Suppressor macrophage treated with lipopolysaccharide for 1 hour (primary cell): Measurements from ENCODE around the gene KRTAP10-8.
"Not testable (repeated sequence)": the region's sequence is repeated elsewhere in the genome, so short reads cannot be mapped to it uniquely, and the experiment has no call there.

Experiments
- DNase-seq, 3 donors: peaks; one replicate each; pipeline ENCODE4 v3.0.0-alpha.2; 2020 to 2022

The KRTAP10-8 gene

GRCh38 chr21:44623575-44623974 lies 11.7 kb downstream of the KRTAP10-8 start:
- no peak for DNase-seq

GRCh38 chr21:44625756-44626155 lies 13.9 kb downstream of the KRTAP10-8 start:
- DNase-seq = no peak

GRCh38 chr21:44626262-44626661 lies 14.4 kb downstream of the KRTAP10-8 start:
- DNase-seq = no peak

GRCh38 chr21:44626673-44627143 lies 14.8 kb downstream of the KRTAP10-8 start, which contains the start of gene KRTAP10-9:
TSS of gene KRTAP10-9 (plus strand) at chr21:44627093. CDS start at chr21:44627172, 79 bp downstream.
- DNase-seq = no peak

- not testable (repeated sequence) for DNase-seq
Measured at GRCh38 chr21:44627181-44627822, 15.4 kb downstream of the KRTAP10-8 start.

GRCh38 chr21:44627831-44628233 lies 16.0 kb downstream of the KRTAP10-8 start:
- not testable (repeated sequence) for DNase-seq

GRCh38 chr21:44628707-44629391 lies 17.0 kb downstream of the KRTAP10-8 start:
- DNase-seq = no peak

GRCh38 chr21:44630440-44630839 lies 18.6 kb downstream of the KRTAP10-8 start:
- no peak for DNase-seq

- DNase-seq = no peak
Measured at GRCh38 chr21:44632067-44632466, 20.2 kb downstream of the KRTAP10-8 start.

- DNase-seq = no peak
Measured at GRCh38 chr21:44636209-44637017, 24.5 kb downstream of the KRTAP10-8 start.

GRCh38 chr21:44637018-44637850 lies 25.4 kb downstream of the KRTAP10-8 start, which contains the start of gene KRTAP10-10:
TSS of gene KRTAP10-10 (plus strand) at chr21:44637356. CDS start at chr21:44637418, 62 bp downstream.
- DNase-seq = no peak

- not testable (repeated sequence) for DNase-seq
Measured at GRCh38 chr21:44637851-44638348, 26.0 kb downstream of the KRTAP10-8 start.

GRCh38 chr21:44638506-44639330 lies 26.8 kb downstream of the KRTAP10-8 start:
- DNase-seq = not testable (repeated sequence)

GRCh38 chr21:44639331-44639655 lies 27.4 kb downstream of the KRTAP10-8 start:
- DNase-seq = no peak

- no peak for DNase-seq
Measured at GRCh38 chr21:44640761-44641160, 28.9 kb downstream of the KRTAP10-8 start.

- no peak for DNase-seq
Measured at GRCh38 chr21:44643741-44644310, 31.9 kb downstream of the KRTAP10-8 start.

GRCh38 chr21:44644878-44645277 lies 33.0 kb downstream of the KRTAP10-8 start:
- no peak for DNase-seq

- not testable (repeated sequence) for DNase-seq
Measured at GRCh38 chr21:44646366-44647221, 34.7 kb downstream of the KRTAP10-8 start, which contains the start of gene KRTAP10-11. TSS of gene KRTAP10-11 (plus strand) at chr21:44646414. CDS start at chr21:44646459, 45 bp downstream.

- no peak for DNase-seq
Measured at GRCh38 chr21:44647222-44647552, 35.3 kb downstream of the KRTAP10-8 start.
